ENCODE data around the gene APPL2. TPM values are rescaled to one million over a fixed set of nuclear protein-coding genes. Genes with fewer than 3 reads are reported as not detected.

The APPL2 gene
- total RNA-seq, 1 experiment from 2014 or later = 42.2 TPM

GRCh38 chr12:105166736-105167135, 69.2 kb downstream of the APPL2 start:
- TF ChIP-seq CTCF (conservative IDR thresholded peaks at IDR 0.05; ENCODE audit: low read depth, low read length) (no peak), EZH2 (IDR thresholded peaks at IDR 0.05; ENCODE audit: low read length, unreplicated experiment) (no peak), EZH2phosphoT487 (IDR thresholded peaks at IDR 0.05; ENCODE audit: borderline replicate concordance, low read length) (no peak)
- Histone ChIP-seq H3F3A (ENCODE audit: low read length, unreplicated experiment) (no peaks in the 10 kb centered on the region), H2AFZ (ENCODE audit: low read length) (no peak overlapping the region), H3K9me3 (ENCODE audit: low read length) (no peaks in the 10 kb centered on the region), H3K4me2 (ENCODE audit: low read length) (no peak overlapping the region), H3K79me2 (ENCODE audit: low read length) (no peaks in the 10 kb centered on the region), H3K27me3 (ENCODE audit: low read length) (no peaks in the 10 kb centered on the region), H4K20me1 (ENCODE audit: low read length) (no peaks in the 10 kb centered on the region), H3K27ac (ENCODE audit: low read length) (no peak overlapping the region), H3K4me1 (ENCODE audit: insufficient read depth, low read length) (no peaks in the 10 kb centered on the region), H3K36me3 (ENCODE audit: low read depth, low read length) (peaks cover 40% of the 10 kb centered on the region), H3K9me2 (replicated peaks; ENCODE audit: low read length) (no peaks in the 10 kb centered on the region), H3K4me3 (ENCODE audit: low read length) (no peak overlapping the region), H3K9ac (ENCODE audit: low read length) (no peak overlapping the region)
- ChIA-PET CTCF (no interaction called here), POLR2A (ENCODE audit: unreplicated experiment) (no interaction called here)
- ATAC-seq = no peak
- no TSS peak for BruUV-seq (replicated peaks)
- intact Hi-C loops (cut with micrococcal nuclease) = no loop called here
- DNase-seq = no peak

- Histone ChIP-seq H3K9me2 (replicated peaks; ENCODE audit: low read length) (no peaks in the 10 kb centered on the region), H3K9me3 (ENCODE audit: low read length) (no peaks in the 10 kb centered on the region), H3K4me2 (ENCODE audit: low read length) (no peak overlapping the region), H3F3A (ENCODE audit: low read length, unreplicated experiment) (no peaks in the 10 kb centered on the region), H3K4me3 (ENCODE audit: low read length) (no peak overlapping the region), H2AFZ (ENCODE audit: low read length) (no peak overlapping the region), H3K9ac (ENCODE audit: low read length) (no peak overlapping the region), H3K4me1 (ENCODE audit: insufficient read depth, low read length) (no peaks in the 10 kb centered on the region), H3K27ac (ENCODE audit: low read length) (no peak overlapping the region), H3K79me2 (ENCODE audit: low read length) (no peaks in the 10 kb centered on the region), H3K36me3 (ENCODE audit: low read depth, low read length) (peaks cover 58% of the 10 kb centered on the region), H3K27me3 (ENCODE audit: low read length) (no peaks in the 10 kb centered on the region), H4K20me1 (ENCODE audit: low read length) (no peaks in the 10 kb centered on the region)
- DNase-seq (no peak), ATAC-seq (no peak)
- ChIA-PET CTCF (no interaction called here), POLR2A (ENCODE audit: unreplicated experiment) (no interaction called here)
- BruUV-seq (replicated peaks) = no TSS peak
- no peak for TF ChIP-seq CTCF (conservative IDR thresholded peaks at IDR 0.05; ENCODE audit: low read depth, low read length)
- intact Hi-C loops (cut with micrococcal nuclease) = no loop called here
Measured at GRCh38 chr12:105164068-105164467, 71.9 kb downstream of the APPL2 start.

GRCh38 chr12:105162174-105162573, 73.8 kb downstream of the APPL2 start:
- H3K27me3 ChIP-seq (ENCODE audit: low read length) = no peaks in the 10 kb centered on the region
- no peaks in the 10 kb centered on the region for H3K4me1 ChIP-seq (ENCODE audit: insufficient read depth, low read length)
- POLR2A ChIA-PET (ENCODE audit: unreplicated experiment) = no interaction called here
- CTCF ChIA-PET = no interaction called here
- H3K79me2 ChIP-seq (ENCODE audit: low read length) = no peaks in the 10 kb centered on the region
- no peaks in the 10 kb centered on the region for H4K20me1 ChIP-seq (ENCODE audit: low read length)
- ATAC-seq (no peak), DNase-seq (no peak)
- no peaks in the 10 kb centered on the region for H3F3A ChIP-seq (ENCODE audit: low read length, unreplicated experiment)
- no TSS peak for BruUV-seq (replicated peaks)
- intact Hi-C loops (cut with micrococcal nuclease) = no loop called here
- no peak overlapping the region for H3K27ac ChIP-seq (ENCODE audit: low read length)
- H3K4me3 ChIP-seq (ENCODE audit: low read length) = no peak overlapping the region
- H3K9me2 ChIP-seq (replicated peaks; ENCODE audit: low read length) = no peaks in the 10 kb centered on the region
- no peak for TF ChIP-seq EZH2 (IDR thresholded peaks at IDR 0.05; ENCODE audit: low read length, unreplicated experiment)
- no peak for TF ChIP-seq CTCF (conservative IDR thresholded peaks at IDR 0.05; ENCODE audit: low read depth, low read length)
- TF ChIP-seq EZH2phosphoT487 (IDR thresholded peaks at IDR 0.05; ENCODE audit: borderline replicate concordance, low read length) = no peak
- H3K36me3 ChIP-seq (ENCODE audit: low read depth, low read length) = peaks cover 65% of the 10 kb centered on the region
- no peaks in the 10 kb centered on the region for H3K9me3 ChIP-seq (ENCODE audit: low read length)
- H3K4me2 ChIP-seq (ENCODE audit: low read length) = no peak overlapping the region
- no peak overlapping the region for H2AFZ ChIP-seq (ENCODE audit: low read length)
- H3K9ac ChIP-seq (ENCODE audit: low read length) = no peak overlapping the region
